NCI-H1436 treated with DMSO at 0.1 percent for 48 hours (cell line): Measurements from ENCODE around the gene TPGS2.
"Not testable (repeated sequence)": the region's sequence is repeated elsewhere in the genome, so short reads cannot be mapped to it uniquely, and the experiment has no call there.

Experiments used
- DNase-seq: peaks from one replicate; lab custom pipeline; 2025; lab: John Stamatoyannopoulos, UW

The TPGS2 gene

DNA sequence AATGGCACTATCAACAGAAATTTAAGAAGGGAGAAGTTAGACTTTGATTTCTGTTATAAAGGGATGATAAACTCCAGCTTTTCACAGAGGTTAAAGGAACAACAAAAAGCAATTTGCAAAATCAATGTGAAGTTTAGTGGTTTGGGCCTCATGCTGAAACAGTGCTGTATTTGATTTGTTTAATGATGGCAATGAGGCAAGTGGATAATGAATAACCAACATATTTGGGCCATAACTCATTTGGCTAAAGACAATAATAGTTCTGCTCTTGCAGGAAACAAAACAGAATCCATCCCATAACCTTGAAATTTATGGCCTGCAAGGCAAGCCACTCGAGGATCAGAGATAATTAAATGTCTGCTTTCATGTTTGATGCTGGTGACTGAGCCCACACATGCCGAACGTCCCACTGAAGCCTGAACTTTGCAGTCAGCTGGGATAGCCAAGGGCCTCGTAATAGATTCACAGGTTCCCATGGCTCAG lies 56.5 kb downstream of the TPGS2 start:
- no peak for DNase-seq

DNA sequence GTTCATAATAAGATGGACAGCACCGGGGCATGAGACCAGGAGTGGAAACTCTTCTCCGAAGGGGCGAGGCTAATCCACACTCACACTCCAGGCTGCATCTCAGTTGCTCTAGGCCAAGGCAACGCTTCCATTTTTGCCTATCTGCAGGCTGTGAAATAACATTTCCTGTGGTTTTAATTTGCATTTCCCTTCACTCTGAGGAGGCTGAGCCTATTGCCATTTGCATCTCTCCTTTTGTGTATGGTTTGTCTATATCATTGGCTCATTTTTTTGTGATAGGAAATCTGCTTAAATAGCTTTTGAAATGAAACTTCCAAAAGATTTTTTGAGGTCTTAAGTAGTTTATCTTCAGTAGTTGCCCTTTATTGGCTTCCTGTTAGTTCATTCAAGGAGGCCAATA lies 57.6 kb downstream of the TPGS2 start:
- DNase-seq = no peak

DNA sequence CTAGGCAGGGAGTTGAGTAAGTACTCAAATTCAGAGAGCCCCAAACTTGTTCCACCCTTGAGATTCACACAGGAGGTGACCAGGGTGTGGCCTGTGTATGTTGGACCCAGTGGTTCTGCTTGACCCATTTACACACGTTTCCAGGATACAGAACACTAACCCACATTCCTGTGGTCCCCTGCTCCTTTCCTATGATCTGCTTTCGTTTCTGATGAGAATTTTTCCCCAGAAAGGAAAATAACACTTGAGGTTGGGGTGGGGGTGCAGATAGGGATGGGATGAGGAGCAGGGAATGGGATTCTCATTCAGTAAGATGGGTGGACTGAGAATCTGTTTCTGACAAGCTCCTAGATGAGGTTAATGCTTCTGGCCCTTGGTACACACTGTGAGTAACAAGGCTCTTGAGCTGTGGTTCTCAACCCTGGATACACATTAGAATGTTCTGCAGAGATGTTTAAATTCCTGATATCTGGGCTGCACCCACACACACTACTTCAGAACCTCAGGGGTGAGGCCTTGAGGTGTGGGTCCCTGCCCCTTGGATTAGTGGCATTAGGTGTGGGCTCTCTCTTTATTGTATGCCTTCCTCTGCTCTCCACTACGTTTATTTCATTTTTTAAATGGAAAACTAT lies 58.4 kb downstream of the TPGS2 start:
- no peak for DNase-seq

DNA sequence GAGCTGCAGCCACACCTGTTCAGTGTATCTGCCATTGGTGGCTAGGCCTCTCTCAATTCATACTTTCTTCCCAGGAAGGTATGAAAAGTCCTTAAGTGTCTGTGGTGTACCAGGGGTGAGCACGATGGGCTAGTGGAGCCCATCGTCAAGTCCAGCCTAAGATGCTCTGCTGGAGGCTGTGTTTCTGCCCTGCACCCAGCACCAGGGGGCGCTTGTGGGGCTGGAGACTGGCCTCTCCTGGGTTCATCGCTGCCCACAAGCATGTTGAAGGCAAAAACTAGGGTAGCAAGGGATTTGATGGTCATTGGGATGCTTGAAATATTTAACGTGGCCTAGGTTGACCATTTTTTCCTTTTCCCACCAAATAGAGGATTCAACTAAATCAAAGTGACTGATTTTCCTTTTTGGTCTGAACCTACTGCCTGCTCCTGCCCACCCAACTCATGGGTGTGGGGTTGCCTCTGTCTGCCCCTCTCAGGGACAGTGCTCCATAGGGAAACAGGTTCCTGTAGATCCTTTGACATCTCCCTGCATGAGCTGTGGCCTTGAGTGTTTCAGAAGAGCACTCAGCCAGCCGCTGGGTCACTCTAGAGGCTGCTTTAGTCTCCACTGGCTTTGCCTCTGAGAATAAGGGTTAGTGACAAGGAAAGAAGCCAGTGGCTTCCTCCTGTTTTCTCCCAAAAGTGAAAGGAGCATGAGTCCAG lies 59.0 kb downstream of the TPGS2 start:
- no peak for DNase-seq

DNA sequence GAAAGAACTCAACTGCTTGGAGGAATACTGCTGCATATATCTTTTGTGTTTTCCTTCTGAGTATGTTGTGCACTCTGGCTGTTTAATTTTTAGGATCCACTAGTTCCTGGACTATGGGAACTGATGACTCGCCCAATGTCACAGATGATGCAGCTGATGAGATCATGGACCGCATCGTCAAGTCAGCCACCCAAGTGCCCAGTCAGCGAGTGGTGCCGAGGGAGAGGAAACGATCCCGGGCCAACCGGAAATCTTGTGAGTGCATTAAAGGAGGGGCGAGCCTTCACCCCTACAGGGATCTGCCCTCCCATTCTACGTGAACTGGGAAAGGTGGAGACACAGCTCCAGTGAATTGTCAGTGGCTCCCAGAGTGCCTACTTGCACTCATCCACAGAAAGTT lies 59.6 kb downstream of the TPGS2 start:
- DNase-seq = no peak

DNA sequence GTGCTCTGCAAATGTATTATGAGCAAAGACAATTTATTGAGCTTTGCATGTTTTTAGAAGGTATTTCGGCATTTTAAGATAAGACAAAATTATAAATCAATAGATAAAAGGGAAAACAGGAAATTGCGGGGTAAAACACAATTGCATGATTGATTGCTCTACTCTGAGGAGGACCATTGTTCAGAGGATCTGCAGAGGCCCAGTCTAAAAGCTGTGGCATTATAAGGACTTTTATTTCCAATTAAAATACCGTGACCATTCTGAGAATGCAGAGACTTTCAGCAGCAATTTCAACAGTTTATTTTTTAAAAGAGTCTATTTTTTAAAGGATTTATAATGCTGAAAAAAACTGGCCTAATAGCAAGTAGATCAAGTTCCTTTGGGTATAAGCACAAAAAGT lies 62.0 kb downstream of the TPGS2 start:
- no peak for DNase-seq

DNA sequence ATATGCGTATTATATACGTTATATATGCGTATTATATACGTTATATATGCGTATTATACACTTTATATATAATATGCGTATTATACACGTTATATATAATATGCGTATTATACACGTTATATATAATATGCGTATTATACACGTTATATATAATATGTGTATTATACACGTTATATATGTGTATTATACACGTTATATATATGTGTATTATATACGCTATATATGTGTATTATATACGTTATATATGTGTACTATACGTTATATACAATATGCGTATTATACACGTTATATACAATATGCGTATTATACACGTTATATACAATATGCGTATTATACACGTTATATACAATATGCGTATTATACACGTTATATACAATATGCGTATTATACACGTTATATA lies 65.8 kb downstream of the TPGS2 start:
- DNase-seq = not testable (repeated sequence)

DNA sequence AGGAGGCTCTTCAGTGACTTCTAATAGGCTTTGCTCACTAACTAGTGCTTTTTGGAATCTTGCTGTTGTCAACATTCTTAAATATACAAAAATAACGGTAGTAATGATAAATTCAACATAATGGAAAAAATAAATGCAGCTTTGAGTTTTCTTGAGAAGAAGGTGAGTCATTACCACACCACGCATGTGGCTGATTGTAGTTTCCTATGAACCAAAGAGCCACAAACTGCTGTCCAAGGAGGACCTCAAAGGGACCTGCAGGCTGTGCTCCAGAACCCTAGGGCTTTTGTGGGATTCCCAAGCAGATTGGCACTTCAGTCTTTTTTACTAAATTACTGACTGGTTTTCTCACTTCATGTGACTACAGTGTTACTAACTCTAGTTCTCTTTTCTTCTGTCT lies 66.7 kb downstream of the TPGS2 start:
- no peak for DNase-seq

DNA sequence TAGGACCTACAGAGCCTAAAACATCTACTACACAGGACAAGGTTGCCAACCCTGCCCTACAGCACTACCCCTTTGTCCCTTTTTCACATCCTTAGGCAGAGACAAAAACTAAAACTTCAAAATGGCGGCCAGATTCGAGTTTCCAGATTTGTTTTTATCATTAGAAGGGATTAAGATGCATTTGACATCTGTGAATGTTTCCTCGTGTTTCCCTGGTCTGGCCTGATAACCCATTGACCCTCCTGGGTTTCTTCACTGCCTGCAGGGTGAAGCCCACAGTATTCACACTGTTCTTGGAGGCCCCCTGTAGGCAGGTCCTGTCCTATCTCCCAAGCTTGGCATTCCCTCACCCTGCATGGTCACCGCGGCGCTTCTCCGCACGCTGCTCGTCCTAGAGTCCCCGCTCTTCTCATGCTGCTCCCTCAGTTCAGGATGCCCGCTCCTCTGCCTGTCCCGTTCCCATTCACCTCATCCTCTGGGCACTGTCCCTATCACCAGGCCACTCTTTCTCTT lies 67.6 kb downstream of the TPGS2 start:
- no peak for DNase-seq

DNA sequence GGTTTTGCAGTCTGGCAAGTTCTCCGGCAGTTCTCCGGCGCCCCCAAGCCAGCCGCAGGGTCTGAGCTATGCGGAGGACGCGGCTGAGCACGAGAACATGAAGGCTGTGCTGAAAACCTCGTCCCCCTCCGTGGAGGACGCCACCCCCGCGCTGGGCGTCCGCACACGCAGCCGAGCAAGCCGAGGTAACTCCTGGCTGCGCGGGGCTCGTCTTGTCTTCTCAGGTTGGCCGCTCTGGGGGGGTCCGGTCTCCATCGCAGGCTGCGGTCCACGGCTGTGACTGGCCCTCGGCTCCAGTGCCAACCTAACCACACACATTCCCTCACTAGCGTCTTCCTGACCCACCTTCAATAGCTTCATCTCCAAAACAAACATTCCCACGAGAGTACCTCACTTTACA lies 68.2 kb downstream of the TPGS2 start:
- no peak for DNase-seq

DNA sequence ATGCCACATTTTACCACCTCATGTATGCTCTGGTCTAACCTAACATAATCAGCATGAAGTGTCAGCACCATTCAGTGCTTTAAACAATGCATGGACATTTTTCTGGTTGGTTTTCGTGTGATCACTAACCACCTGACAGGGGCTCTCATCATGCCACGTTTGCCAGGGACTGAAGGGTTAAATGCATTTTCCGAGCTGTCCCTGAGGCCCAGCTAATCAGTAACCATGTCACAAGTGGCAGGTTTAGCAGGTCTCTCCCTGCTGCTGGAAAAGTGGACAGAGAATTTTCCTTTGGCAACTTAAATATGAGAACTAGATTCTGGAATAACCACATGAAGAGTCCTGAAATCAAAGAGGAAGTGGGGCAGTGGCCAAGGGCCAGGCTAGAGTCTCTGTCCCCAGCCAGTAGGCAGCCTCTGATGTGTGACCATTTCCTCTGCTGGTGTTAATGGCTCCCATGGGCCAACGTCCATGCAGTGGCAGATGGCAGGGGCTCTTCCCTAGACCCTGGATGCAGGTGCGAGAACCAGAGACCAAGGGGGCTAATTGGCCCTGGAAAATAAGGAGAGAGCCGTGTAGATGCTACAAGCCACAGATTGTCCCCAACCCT lies 69.5 kb downstream of the TPGS2 start:
- no peak for DNase-seq

DNA sequence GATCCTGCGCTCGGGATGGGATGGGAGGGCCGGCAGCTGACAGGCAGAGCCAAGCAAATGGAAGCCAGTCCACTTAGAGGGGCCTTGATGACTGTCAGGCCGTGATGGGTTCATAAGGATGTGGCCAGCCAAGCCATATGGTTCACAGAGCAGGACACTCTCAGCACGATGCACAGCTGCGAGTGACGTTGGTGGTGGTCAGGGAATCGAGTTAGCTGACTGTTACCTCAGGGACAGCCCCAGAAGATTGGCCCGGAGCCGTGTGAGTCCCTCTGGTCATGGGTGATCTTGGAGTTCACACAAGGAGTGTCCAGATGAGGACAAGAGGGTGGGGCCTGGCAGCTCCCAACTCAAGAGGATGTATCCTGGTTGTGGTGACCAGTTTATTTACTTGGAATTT lies 70.2 kb downstream of the TPGS2 start:
- no peak for DNase-seq

DNA sequence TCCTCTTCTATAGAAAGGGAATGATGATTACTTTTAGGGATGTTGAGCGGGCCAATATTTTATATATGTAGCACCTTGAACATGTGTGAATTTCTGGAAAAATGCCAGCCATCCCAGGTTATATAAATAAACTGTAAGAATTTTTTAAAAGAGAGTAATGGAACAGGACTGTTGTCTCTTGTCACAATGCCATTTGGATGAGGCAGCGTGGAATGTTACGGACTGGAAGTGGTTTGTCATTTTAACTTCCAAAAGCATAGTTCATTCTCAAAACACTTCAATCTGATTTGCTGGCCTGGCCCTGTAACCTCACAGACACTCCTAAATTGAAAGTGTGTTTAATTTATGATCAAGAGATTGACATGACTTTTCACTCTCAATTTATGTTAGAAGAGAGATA lies 70.8 kb downstream of the TPGS2 start:
- no peak for DNase-seq

DNA sequence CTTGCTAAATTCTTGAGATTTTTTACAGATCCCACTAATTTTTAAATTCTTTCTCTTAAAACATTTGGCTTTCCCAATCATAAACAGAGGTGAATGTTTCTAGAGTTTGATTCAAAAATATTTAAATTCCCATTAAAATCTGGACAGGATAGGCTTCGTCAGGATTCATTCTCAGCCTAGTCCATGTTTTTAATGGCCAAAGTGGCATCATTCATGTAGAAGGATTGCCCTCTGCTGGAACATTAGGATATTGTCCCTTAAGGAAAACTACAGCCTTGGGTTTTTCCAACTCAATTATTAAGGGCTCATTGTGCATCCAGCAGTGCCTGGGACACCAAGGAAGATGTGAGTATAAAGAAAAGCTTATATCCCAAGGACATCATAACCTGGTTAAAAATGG lies 71.7 kb downstream of the TPGS2 start:
- DNase-seq = no peak

DNA sequence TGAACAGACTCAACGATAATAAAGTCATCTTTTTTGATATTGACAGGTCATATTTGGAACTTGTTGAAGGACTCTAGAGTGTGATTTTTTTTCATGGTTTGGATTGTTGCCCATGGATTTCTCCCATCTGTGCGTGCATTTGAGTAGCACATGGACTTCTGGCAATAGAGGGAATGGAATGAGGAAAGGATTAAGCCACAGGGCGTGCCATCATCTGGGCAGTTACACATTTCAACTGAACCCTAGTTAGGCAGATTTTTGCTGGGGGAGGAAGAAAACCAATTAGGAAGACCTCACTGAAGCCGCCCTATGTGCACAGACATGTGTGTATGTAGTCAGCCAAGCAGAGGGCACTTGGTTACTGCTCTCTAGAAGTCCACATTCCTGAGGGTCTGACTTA lies 72.6 kb downstream of the TPGS2 start:
- DNase-seq = no peak

DNA sequence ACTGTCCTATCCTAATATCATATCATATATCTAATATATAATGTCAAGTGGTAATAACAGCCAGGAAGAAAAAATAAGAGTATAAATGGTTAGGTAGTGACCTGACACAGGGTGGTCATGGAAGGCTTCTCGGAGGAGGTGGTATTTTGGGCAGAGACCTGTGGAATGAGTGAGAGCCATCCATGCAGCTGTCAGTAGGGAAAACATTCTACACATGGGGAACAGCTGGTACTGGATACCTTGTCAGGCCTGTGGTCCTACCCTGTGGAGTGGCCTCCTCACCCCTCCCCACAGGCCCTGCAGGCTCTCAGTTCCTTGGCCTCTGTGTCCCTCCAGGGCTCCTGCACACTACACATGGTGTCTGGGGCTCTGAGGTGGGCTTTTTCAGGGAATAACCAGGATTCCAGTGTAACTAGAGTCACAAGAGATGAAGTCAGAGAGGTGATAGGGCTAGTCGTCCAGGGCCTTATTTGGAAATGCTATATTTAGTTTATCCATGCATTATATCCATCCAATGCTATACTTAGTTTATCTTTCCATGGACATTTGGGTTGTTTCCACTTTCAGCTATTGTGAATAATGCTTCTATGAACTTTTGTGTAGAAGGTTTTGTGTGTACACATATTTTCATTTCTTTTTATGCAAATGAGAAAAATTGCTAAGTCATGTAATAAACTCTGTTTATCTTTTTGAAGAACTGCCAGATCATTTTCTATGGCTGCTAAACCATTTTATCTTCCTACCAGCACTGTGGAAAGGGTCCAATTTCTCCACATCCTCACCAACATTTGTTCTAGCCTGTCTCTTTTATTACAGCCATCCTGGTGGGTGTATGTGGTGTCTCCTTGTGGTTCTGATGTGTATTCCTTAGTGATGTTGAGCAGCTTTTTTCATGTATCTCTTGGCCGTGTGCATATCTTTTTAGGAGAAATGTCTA lies 75.6 kb downstream of the TPGS2 start:
- DNase-seq = no peak

DNA sequence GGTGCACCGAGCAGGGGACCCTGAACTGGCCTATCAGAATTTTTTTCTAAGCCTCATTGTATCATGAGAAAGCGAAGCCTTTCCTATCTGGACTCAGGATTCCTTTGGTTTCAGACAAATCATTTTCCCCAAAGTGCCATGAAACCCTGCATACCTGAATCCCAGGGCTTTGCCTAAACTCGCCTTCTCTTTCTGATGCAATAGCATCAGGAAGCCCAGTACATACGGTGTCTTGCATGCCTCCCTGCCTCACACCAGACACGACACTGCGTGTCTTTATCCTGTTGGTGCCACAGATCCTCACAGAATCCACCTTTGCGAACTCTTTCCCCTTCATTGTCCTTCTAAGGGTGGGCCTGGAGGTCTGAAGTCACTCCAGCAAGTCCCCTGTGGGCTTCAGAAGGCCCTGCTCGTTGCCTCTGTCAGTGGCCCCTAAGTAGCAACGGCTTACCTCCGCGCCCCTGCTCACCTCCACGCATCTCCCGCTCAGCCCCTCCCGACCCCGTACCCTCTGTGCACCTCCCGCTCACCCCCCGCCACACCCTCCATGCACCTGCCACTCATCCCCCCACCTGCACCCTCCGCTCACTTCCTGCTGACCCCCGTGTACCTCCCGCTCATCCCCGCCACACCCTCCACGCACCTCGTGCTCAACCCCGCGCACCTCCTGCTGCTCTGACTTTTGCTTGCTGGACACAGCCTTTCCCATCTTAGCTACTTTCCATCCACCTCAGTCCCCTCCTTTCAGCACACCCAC lies 83.4 kb downstream of the TPGS2 start:
- no peak for DNase-seq

DNA sequence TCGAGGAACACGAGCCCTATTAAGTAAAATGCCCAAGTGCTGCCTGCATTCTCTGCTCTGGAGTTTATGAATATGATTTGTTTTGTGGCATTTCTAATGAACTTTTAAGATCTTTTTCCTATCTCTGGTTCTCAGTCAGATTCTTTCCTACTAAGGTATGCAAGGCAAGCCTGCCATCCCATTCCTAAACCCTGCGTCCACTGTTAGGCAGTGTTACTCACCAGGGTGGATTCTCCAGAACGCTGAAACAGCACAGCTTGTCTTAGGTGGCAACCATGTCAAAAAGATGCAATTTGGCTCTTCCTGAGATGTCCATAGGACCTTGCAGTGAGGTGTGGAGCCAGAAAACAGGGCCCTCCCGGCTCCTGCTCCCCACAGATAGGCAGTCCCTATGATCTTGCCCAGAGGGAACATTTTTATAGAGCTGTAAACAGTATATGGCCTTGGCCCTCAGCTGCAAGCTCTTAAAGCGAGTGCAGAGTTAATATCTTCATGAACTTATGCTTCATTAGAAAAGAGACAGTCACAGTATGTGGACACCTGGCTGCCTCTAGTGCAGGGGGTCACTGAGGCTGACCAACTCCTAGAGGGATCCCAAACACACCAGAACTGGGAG lies 84.4 kb downstream of the TPGS2 start:
- no peak for DNase-seq
